Stimulated activated CD4-positive, alpha-beta T cell treated with anti-CD3 and anti-CD28 coated beads, Interleukin-4, amount 100 ng/mL, for 24 hours (primary cell): Measurements from ENCODE around the gene ADAMTS3.

Source experiments
- DNase-seq: peaks from one replicate; pipeline ENCODE4 v3.0.0-alpha.2; 2020

Gene ADAMTS3

DNA sequence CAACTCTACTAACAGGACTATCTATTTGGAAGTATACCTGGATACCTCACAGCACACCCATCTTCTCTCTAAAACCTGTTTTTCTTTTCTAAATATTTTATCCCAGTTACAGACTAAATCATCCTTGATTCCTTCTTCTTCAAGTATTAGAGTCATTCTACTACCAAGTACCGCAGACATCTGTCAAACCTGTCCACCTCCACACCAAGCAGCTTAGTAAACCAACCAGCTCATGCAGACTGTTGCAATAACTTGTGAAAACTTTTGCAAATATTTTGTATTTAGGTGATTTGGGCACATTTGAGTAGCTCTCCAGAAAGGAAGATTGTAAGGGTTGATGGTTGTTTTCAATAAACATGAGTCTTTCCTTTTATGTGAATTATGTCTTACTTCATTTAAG lies 238.6 kb downstream of the ADAMTS3 start:
- no peak for DNase-seq

DNA sequence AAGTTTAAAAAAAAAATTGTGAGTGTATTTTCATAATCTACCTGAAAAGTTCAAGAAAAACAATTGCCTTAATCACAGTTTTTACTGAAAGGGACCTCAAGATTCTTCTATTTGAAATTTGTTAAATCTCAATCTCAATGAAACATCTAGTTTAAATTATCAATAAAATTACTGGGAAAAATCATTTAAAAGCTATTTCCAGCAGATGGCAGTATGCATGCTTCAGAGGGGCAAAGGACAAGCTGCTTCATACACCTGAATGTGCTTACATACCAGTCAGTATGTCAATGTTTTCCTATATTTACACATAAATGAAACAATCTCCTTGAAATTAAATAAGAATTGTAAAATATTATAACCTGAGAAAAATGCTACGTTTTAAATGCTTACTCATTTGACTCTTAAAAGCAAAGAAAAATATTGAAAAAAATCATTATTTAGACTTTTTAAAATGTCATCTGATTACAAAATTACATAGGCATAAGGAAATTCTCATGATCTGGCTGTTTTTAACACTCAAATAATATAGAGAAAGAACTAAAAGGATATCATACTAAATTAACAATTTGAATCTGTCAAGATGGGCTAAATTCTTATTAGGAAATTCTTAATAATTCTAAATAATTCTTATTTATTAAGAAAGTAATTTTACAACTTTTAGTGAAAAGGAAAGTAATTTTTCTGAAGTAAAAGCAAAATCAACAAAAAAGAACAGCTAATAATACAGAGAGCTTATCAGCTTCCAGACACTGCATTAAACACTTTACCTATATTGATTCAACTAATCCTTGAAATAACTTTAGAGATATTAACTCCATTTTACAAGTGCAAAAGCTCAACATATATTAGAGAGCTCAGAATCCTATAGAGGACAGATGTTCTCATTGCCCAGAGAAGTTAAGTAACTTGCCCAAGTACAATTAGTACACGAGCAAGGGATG lies 242.1 kb downstream of the ADAMTS3 start:
- DNase-seq: no peak

DNA sequence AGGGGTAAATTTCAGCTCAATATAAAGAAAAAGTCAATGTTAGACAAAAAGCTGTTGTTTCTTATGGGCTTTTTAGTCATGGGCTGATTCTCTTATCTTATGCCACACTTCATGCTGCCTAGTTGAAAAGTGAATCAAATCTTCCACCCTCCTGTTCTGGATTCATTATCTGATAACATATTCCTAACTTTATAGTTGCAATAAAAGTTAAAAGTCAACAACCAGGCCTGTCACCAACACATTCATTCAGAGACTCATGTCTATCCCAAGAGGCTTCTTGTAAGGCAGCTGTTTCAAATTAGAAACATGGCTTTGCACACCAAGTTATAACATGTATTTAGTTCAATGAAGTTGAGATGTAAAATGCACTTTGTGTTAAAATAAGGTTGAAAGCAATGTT lies 243.8 kb downstream of the ADAMTS3 start:
- no peak for DNase-seq

DNA sequence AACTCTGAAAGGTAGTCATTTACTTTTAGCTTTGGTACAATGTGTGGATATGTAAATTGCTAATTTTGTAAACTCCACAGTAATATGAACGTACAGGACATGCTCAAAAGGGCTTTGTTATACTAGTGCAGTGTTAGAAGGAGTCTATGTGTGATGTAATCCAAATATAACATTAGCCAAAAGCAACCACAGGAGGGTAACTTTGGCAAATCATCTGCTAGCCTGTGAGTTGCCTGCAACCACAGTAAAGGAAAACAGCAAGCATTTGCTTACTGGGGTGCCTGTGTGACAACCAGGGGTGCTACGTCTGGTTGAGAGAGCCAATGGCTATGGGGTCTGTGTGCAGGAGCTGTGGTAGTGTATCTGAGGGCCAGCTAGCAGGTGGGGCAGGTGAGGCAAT lies 245.8 kb downstream of the ADAMTS3 start:
- DNase-seq: no peak

DNA sequence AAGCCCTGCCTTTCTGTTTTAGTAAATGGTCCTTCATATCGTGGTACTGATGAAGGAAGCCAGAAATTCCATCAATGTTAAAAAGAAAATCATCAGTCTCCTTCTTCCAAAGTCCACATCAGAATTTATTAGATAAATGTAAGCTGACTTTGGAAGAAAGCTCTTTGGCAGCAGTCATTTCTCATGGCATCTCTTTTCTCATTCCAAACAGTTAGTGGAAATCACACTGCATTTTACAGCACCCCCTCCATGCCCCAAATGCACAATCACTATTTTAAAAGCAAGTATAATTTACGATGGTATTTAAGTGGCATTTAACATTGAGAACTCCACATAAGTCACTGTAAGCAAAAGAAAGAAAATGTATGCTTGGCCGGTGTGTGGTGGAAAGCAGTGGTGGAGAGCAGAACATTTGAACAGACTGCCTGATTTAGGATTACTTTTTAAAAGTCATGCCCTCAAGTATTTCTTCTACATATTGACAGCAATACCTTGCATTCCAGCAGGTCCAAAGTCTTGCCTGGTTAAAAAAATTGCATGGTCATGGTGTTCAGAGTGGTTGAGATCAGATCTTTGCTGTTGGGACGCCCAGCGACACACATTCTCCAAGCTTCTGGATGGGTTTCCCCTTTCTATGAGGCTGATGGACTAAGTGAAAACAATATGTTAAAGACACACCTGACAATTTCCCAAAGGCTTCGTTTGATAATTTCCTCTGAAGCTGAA lies 248.6 kb downstream of the ADAMTS3 start:
- no peak for DNase-seq

DNA sequence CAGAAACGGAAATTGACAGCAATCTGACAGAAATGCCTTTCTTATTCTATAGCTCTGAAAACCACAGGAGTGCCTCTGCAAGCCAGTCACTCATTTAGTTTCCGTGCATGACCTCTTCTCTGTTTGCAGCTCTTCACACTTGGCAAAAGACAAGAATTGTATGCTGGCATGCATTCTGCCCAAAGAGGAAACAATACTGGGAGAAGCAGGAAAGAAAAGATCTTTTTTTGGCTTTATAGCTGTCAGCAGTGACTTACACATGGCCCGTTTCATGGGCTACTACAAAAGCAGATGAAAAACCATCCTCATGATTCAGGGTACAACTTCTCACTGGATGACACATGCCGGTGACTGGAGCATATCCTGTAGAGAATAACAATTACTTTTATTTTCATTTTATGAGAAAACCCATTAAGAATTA lies 249.4 kb downstream of the ADAMTS3 start:
- DNase-seq: no peak

DNA sequence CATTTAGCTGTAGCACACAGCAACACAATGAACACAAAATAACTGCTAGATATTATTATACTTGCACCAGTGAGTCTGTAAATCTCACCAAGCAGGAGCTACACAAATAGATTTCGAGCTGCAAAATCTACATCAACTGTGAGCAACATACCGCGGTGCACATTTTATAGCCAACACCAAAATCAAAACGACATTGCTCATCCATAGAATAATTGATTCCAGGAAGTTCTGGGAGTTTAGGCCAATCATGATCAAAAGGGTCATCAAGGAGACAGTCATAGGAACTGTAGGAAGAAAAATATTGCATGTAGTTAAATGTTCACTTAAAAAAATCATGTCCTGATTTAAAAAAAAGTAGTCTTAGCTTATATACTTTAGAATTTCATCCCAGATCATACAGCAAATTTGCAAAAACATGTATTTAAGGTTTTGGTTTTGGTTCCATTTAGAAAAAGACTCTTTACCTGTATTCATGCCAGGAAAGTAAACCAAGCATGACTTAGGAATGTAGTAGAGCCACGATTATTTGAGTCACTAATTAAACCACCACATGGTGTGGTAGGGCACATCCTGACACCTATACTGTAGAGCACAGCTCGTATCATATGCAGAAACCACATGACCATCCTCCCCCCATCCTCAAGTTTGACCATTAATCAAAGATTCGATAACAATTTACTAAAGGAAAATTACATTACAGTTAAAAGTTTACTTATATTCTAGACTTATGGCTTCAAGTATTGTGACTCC lies 250.4 kb downstream of the ADAMTS3 start:
- DNase-seq: no peak

DNA sequence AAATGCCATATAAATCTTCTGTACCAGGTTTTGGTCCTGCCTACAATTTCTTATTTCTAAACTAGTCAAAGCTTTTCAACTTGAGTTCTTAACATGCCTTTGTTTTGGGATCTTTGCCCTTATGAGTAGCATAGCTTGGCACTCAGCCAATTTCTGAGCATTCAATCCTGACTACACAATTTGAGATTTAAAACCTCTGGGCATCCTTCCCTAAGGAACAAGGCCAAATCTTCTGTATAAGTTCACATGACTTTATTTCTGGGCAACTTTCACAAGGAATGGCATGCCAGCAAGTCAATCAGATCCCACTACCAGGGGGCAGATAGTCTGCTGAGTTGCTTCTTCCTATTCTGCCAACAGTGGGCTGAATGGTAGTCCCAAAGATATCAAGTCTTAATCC lies 254.2 kb downstream of the ADAMTS3 start:
- no peak for DNase-seq

DNA sequence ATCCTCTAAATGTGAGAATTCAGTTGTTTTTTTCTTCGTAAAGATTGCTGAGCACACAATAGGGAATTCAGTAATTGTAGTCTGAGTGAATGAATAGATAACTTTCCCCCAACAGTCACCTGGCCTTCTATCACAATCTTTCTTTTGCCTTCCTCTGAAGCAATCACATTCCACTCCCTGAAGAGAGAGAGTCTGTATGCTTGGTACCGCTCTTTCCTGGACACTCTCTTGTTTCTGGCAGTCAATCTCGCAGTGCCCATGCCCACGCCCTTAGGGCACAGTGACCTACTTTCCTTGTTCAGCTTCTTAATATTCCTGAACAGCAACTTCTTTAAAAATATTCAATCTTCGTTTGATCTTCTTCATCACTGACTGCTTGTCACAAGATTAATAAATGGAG lies 255.9 kb downstream of the ADAMTS3 start:
- no peak for DNase-seq

DNA sequence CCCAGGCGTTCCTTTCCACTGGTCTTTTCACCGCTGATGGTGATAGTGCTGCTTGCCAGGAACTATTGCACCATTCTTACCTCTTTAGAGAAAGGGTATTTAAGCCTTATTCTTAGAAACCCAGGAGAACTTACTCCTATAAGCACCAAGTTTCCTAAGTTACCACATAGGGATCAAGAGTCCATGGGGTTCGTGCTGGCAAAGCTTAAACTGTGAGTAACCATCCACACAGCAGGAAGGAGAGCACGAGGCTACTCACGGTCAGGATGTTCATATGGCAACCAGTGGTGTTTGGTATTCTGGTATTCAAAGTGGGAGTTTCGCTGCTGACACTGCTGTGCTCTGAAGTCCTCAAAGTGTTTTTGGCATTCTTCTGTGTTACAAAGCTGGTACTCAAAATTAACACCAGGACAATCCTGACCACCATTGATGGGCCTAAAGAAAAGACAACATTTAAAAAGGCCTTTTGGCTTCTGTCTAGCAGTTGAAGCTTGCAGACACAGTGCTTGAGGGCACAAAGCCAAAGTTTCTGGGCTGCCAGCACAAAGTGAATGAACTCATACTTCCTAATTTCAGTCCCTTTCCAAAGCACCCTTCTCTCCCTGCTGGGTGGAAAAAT lies 256.9 kb downstream of the ADAMTS3 start:
- no peak for DNase-seq

DNA sequence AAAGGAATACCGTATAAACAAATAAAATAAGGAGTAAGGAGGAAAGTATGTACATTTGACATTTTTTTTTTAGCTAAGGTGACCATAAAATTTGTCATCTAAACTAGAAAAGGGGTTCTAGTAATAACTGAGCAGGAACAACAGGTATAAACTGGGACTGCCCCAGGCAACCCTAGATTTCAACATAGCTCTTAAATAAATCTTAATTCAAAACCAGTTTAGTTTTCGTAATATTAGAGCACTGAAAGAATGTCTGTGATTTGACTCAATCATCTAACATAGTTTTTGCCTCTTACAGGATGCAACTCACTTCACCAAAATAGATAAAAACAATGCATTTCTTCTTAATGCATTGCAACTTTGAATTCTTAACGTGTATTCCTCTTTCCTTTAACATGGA lies 257.7 kb downstream of the ADAMTS3 start:
- no peak for DNase-seq

DNA sequence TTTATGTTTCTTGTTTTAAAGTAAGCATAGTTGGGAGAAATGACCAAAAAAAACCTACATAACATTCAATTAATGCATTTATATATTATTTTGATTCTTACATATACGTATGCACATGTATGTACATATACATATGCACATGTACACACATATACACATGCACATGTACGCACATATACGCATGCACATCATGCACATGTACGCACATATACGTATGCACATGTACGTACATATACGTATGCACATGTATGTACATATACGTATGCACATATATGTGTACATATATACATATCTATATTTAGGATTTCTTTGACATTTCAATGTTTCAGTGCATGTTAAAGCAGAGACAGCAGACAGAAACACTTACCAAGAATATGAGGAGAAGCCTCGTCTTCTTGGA lies 263.4 kb downstream of the ADAMTS3 start:
- no peak for DNase-seq

DNA sequence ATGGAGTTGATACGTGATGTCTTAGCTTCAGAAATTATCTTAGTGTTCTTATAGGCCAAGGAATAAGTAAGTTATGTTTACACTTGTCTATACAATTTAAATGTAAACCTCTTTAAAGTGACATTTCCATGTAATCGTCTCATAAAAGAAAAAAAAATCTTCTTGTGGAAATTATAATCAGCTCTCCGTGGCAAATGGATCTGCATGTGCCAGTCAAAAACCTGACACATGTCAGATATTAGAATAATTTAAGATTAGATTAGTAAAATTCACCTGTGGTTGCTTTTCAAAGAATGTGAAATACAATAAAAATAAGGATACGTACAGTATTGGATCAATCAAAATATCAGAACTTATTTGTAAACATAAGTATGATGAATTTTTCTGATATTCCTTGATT lies 263.9 kb downstream of the ADAMTS3 start:
- DNase-seq: no peak

DNA sequence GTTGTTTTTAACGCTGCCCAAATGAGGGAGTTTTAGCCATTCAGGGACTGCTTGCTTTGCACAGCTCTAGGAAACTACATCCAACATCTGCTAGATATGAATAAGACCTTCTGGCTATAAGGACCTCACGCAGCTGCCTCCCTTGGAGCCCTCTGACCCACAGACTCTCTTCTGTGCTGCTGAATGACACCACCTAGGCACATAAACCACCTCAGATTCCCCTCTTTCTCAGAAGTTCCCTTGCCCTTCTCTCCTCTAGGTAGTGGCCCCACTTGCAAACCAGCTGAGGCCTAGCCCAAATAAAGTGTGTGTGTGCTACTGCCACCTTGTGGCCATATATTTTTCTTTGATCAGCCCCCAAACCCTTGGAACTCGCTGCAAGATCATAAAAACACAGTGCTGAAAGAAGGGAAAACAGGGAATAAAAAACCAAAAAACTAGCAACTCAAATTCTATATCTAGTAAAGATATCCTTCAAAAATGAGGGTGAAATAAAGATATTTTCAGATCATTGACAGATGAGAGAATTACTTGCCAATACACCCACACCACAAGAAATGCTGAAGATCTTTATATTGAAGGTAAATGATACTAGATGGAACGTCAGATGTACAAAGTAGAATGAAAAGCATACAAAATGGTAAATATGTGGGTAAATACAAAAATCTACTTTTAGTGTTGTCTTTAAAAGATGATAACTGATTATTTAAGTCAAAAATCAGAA lies 265.9 kb downstream of the ADAMTS3 start:
- DNase-seq: peak; percentile 34

DNA sequence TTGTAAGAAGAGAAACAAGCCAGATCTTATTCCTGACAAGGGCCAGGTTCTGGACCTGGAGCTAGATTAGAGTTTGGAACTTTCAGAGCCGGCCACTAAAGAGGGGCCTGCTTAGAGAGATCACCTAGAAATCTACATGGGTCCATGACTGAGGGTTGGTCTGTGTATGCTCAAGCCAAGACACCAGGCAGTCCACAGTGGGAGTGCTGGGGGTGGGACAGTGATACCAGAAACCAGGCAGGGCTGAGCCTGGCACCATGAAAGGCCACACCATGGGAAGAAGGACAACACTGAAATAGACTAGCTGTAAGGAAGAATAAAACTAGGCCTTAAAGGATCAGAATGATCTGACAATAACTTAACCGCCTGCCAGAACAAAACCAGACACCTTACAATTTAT lies 267.3 kb downstream of the ADAMTS3 start:
- no peak for DNase-seq

DNA sequence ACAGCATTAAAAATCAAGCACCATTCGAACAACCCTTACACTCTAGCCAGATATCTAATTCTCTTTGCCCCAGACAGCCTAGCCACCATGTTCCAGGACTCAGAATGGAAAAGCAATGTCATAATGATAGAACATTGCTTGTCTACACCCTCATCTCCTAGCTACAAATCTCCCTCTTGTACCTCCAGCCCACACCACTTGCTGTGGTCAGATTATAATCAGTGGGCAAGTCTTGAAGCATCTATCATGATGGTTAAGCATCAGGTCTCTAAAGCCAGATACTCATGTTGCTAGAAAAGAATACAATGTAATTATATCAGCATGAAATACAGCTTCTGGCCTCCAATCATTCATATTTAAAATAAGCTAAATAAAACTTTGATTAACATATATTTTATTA lies 268.9 kb downstream of the ADAMTS3 start:
- no peak for DNase-seq

DNA sequence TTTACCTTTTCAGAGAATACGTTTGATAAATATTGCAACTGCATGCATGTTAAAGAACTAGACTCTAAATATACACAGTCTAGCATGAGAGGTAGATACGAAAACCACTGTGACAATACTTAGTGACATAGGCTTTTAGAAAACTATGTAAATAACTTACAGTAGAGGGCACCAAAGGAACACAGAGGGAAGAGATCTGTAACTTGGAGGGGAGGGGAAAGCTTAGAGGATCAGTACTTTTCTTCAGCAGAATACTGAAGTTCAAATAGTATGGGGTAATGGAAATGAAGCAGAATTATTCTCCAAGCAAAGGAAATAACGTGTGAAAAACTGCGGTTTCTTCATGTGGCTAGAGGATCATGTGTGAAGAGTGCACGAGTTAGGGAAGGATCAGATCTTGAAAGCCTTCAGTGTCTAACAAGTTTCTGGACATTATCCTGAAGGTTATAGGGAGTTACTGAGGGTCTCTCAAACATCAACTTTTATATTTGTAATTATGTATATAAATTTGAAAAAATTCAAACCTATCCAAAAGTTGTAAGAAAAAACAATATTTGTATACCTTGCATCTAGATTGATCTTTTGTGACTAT lies 273.0 kb downstream of the ADAMTS3 start:
- no peak for DNase-seq

DNA sequence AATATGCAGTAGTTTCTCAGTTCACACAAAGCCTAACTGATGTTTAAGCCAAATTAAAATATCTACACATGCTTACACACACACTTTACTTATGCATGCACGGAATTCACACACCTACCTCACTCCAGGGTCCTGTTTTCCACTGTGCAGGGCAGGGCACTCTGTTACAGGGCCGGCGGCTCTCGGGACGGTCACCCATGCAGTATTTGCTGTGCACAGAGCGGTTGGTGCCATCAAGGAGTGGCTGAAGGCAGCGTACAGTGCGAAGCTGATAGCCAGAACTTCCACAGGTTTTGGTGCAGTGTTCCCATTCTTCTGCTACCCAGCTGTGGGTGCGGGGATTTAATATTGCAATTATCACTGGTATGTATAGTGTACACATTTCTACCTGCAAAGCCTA lies 278.3 kb downstream of the ADAMTS3 start:
- DNase-seq: no peak

DNA sequence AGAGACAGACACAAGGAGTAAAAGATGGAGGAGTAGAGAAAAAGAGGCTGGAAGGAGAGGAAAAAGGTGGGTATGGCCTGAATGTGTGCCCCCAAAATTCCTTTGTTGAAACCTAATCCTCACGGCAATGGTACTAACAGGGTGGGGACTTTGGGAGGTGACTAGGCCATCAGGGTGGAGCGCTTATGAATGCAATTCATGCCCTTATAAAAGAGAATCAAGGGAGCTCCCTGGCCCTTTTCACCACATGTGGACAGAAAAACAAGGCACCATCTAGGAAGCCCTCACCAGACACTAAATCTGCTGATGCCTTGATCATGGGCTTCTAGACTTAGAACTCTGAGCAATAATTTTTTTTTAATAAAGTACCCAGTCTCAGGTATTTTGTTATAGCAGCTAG lies 282.1 kb downstream of the ADAMTS3 start:
- DNase-seq: no peak

DNA sequence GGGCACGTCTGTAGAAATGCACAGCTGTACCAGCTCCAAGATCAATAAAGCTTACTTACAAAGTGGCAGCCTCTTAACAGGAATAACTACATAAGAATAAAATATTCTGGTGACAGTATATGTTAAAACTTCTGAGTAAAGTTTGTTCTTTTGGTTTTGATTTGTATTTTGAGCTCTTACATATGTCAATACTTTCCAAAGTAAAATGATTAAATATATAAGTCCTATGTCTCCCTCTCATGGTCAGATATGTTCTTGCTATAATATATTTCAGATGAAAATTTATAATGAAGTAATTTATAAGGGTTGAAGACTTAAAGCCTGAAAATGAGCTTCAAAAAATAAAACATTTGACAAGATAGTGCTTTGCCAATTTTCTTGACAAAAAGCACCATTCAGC lies 282.8 kb downstream of the ADAMTS3 start:
- DNase-seq: no peak

DNA sequence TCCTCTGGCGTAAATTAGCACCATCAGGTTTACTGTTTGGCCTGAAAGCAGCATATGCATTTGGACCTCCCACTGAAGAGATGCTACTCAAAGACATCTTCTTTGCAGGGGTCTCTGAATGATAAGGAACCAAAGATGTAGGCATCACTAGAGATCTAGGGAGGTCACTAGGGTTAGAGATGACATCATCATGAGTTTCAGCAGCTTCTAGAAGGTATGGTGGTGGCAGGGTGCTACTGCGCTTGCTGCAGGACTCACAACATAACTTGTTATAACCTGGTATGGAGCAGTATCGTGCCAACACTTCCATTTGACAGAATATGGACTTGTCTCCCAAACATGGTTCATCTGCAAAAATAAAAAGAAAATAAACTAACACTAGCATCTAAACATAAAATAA lies 285.7 kb downstream of the ADAMTS3 start:
- no peak for DNase-seq

DNA sequence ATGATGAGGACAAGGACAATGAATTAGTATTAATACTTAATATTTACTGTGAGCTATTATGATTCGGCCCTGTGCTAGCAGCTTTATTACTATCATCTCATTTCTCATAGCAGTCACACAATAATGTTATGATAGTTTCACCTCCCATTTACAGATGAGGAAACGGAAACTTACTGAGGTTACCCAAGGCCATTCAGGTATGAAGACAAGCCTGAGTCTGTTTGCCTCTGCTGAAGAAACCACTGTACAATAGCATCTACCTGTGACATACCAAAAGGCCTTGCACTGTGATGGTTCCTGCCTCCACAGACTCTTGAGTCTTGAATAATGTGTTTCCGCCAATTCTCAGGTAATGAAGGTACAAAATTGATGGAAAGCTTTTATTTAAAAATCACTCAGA lies 288.8 kb downstream of the ADAMTS3 start:
- no peak for DNase-seq
